Activated CD8-positive, alpha-beta memory T cell treated with anti-CD3 and anti-CD28 coated beads, Interleukin-2, amount 50 U/mL, for 24 hours (primary cell): ENCODE results near the gene UBE2F.
"Not testable (repeated sequence)": the region's sequence is repeated elsewhere in the genome, so short reads cannot be mapped to it uniquely, and the experiment has no call there.

ENCODE experiments used
- DNase-seq: peaks from one replicate; pipeline ENCODE4 v3.0.0-alpha.2; 2020; ENCODE audit errors: extremely low read depth

The UBE2F gene

GRCh38 chr2:238019962-238020361, 53.1 kb downstream of the UBE2F start:
- DNase-seq, result no peak

- no peak for DNase-seq
Observed at GRCh38 chr2:238020816-238021215, 54.0 kb downstream of the UBE2F start.

GRCh38 chr2:238021327-238021726, 54.5 kb downstream of the UBE2F start:
- DNase-seq, result no peak

GRCh38 chr2:238022594-238023157, 55.9 kb downstream of the UBE2F start:
- no peak for DNase-seq

GRCh38 chr2:238023608-238024007, 56.8 kb downstream of the UBE2F start:
- DNase-seq, result no peak

GRCh38 chr2:238024986-238025385, 58.2 kb downstream of the UBE2F start:
- peak; percentile 7 for DNase-seq

- DNase-seq, result no peak
Observed at GRCh38 chr2:238025741-238026360, 59.0 kb downstream of the UBE2F start.

- DNase-seq, result no peak
Observed at GRCh38 chr2:238027058-238027457, 60.2 kb downstream of the UBE2F start.

- DNase-seq, result no peak
Observed at GRCh38 chr2:238027591-238028415, 61.0 kb downstream of the UBE2F start.

GRCh38 chr2:238029853-238030252, 63.0 kb downstream of the UBE2F start:
- no peak for DNase-seq

GRCh38 chr2:238030422-238031155, 63.8 kb downstream of the UBE2F start:
- no peak for DNase-seq

GRCh38 chr2:238031751-238032150, 64.9 kb downstream of the UBE2F start:
- DNase-seq, result no peak

- no peak for DNase-seq
Observed at GRCh38 chr2:238032755-238033337, 66.0 kb downstream of the UBE2F start.

GRCh38 chr2:238033991-238034390, 67.2 kb downstream of the UBE2F start:
- not testable (repeated sequence) for DNase-seq

- DNase-seq, result no peak
Observed at GRCh38 chr2:238038203-238038602, 71.4 kb downstream of the UBE2F start.

GRCh38 chr2:238039151-238039550, 72.3 kb downstream of the UBE2F start:
- DNase-seq, result no peak

GRCh38 chr2:238039985-238040384, 73.2 kb downstream of the UBE2F start:
- DNase-seq, result no peak

GRCh38 chr2:238040918-238041317, 74.1 kb downstream of the UBE2F start:
- DNase-seq, result no peak

GRCh38 chr2:238042090-238042489, 75.3 kb downstream of the UBE2F start:
- DNase-seq, result no peak

GRCh38 chr2:238042849-238043584, 76.2 kb downstream of the UBE2F start:
- DNase-seq, result no peak

- DNase-seq, result no peak
Observed at GRCh38 chr2:238043851-238044250, 77.0 kb downstream of the UBE2F start.
